ENCODE data around the gene FCRL1.

Gene FCRL1

GRCh38 chr1:157819896-157820295 is at the start of gene FCRL1:
Gene FCRL1, minus strand, starts transcription at chr1:157820120. Its CDS starts 83 bp downstream, at chr1:157820037.
- Mint-ChIP-seq H3K27me3 (peaks cover 9% of the 10 kb centered on the region), H3K9me3 (no peaks in the 10 kb centered on the region), H3K4me3 (no peak within 1 kb of the TSS), H3K4me1 (no peaks in the 10 kb centered on the region), H3K27ac (no peak within 1 kb of the TSS)
- no peak for ATAC-seq
- no peak for DNase-seq

GRCh38 chr1:157868654-157869053 is 48.7 kb upstream of the FCRL1 start:
- ATAC-seq (no peak), DNase-seq (no peak)
- no peaks in the 10 kb centered on the region for H3K4me1 Mint-ChIP-seq
- no peaks in the 10 kb centered on the region for H3K9me3 Mint-ChIP-seq
- H3K4me3 Mint-ChIP-seq: no peak overlapping the region
- no peak overlapping the region for H3K27ac Mint-ChIP-seq
- H3K27me3 Mint-ChIP-seq: peaks cover 16% of the 10 kb centered on the region

DNA sequence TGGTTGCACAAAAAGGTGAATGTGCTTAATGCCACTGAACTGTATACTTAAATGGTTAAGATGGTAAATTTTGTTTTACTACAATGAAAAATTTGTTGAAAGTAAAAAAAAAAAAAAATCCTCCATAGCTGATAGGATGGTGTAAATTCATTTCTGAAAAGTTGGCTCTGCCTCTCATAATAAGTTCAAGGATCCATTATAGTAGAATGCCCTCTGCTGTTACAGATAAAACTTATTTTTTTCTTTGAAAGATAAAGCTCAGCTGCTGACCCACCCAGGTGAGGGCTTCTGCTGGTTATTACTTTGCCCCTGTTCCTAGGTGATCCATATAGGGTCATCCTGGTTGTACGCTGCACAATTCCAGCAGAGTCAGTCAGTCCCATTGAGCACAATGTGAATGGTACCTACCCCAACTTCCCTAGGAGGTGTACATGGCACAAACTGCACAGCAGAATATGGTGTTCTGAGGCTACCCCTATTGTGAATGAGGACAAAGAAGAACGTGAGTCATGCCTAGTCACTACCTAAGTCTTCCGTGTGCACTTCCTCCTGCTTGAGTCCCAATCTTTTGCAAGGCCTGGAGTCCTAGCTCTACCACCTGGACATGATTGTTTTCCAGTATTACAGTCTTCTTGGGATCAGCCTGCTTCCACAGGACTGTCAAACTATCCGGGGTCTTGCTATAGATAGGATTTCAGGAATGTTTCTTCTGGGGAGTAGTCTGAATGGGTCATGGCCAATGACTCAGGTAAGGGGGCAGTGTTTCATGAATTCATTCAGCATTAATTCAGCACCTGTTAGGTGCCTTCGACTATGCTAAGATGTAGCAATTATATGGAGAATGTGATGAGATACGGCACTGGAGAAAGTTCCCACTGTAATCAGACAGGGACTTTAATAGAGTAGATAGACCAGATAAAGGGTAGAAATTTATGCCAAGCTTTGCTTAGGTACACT is 42.5 kb upstream of the FCRL1 start:
- DNase-seq (no peak), ATAC-seq (no peak)
- H3K27me3 Mint-ChIP-seq: no peaks in the 10 kb centered on the region
- H3K9me3 Mint-ChIP-seq: no peaks in the 10 kb centered on the region
- no peak overlapping the region for H3K27ac Mint-ChIP-seq
- H3K4me3 Mint-ChIP-seq: no peak overlapping the region
- no peaks in the 10 kb centered on the region for H3K4me1 Mint-ChIP-seq

- H3K9me3 Mint-ChIP-seq: no peaks in the 10 kb centered on the region
These were observed 36.6 kb upstream of the FCRL1 start for GRCh38 chr1:157856538-157856937.

DNA sequence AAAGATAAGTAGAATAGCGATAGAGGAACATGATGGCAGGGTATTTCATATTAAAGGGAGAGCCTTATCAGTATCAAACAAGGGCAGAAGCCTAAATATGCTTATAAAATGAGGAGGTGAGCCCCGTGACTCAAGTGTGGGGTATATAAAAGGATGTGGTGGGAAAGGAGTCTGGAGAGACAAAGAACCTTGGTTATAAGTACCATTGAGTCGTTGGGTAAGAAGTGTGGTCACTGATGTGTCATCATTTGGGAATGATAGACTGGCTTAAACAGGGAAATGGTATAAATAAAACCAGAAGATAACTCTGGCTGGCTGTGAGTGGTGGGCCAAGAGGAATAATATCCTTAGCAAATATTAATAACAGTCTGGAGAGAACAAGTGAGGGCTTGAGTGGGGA is 32.6 kb upstream of the FCRL1 start:
- H3K27ac Mint-ChIP-seq: no peak overlapping the region
- ATAC-seq (no peak), DNase-seq (no peak)
- no peaks in the 10 kb centered on the region for H3K9me3 Mint-ChIP-seq
- no peaks in the 10 kb centered on the region for H3K4me1 Mint-ChIP-seq
- peaks cover 8% of the 10 kb centered on the region for H3K27me3 Mint-ChIP-seq
- no peak overlapping the region for H3K4me3 Mint-ChIP-seq

More at GRCh38 chr1:157856538-157856937, 36.6 kb upstream of the FCRL1 start:
- ATAC-seq: no peak
- Mint-ChIP-seq H3K4me3 (no peak overlapping the region), H3K27ac (no peak overlapping the region), H3K27me3 (no peaks in the 10 kb centered on the region), H3K4me1 (no peaks in the 10 kb centered on the region)
- no peak for DNase-seq

DNA sequence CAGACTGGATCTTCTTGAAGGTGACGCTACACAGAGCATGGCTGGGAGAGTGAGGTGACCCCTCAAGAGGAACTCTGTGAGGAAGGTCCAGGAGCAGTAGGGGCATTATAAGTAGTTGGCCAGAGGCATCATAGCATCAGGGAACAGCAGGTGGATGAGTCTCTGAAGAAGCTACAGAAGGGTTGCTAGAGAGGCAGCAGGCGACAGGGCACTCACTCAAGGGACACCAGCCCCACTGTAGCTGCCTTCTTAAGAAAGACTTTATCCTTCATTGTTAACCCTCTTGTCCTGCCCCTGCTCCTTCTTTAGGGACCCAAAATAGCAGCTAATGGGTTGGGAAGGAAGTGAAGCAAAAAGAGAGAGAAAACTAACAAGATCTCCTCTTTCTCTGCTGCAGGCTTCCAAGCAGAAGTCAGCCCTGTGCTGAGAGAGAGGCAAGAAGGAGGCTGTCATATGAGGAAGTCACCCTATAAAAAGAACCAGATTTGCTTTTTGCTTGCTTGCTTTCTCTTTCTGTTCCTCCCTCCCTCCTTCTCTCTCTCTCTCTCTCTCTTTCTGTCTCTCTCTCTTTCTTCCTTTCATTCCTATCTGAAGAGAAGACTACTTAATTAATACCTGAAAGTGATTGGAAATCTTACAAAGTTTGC is 29.4 kb upstream of the FCRL1 start:
- Mint-ChIP-seq H3K27ac (no peak overlapping the region), H3K27me3 (peaks cover 8% of the 10 kb centered on the region), H3K9me3 (no peaks in the 10 kb centered on the region), H3K4me3 (no peak overlapping the region), H3K4me1 (no peaks in the 10 kb centered on the region)
- ATAC-seq (no peak), DNase-seq (no peak)

- no peaks in the 10 kb centered on the region for H3K27me3 Mint-ChIP-seq
- no peaks in the 10 kb centered on the region for H3K9me3 Mint-ChIP-seq
- H3K4me1 Mint-ChIP-seq: no peaks in the 10 kb centered on the region
- H3K27ac Mint-ChIP-seq: no peak overlapping the region
- no peak for DNase-seq
- ATAC-seq: no peak
- H3K4me3 Mint-ChIP-seq: no peak overlapping the region
These were observed 24.3 kb upstream of the FCRL1 start for GRCh38 chr1:157844089-157844830.

- ATAC-seq: peak; percentile 26
- H3K4me1 Mint-ChIP-seq: no peaks in the 10 kb centered on the region
- no peak overlapping the region for H3K4me3 Mint-ChIP-seq
- H3K27me3 Mint-ChIP-seq: no peaks in the 10 kb centered on the region
- no peak for DNase-seq
- H3K27ac Mint-ChIP-seq: no peak overlapping the region
- H3K9me3 Mint-ChIP-seq: no peaks in the 10 kb centered on the region
These were observed 23.0 kb upstream of the FCRL1 start for GRCh38 chr1:157842939-157843338.

- no peaks in the 10 kb centered on the region for H3K4me1 Mint-ChIP-seq
- no peak for DNase-seq
- H3K4me3 Mint-ChIP-seq: no peak within 1 kb of the TSS
- no peak for ATAC-seq
- H3K9me3 Mint-ChIP-seq: no peaks in the 10 kb centered on the region
- no peaks in the 10 kb centered on the region for H3K27me3 Mint-ChIP-seq
- peak within 1 kb of the TSS in 1 of 2 donors; percentile 21 for H3K27ac Mint-ChIP-seq
These were observed 21.8 kb upstream of the FCRL1 start, which contains the start of gene CD5L for GRCh38 chr1:157841708-157842107. Gene CD5L, minus strand, starts transcription at chr1:157841808. Its CDS starts 107 bp downstream, at chr1:157841701.

GRCh38 chr1:157838966-157839365 is 19.0 kb upstream of the FCRL1 start:
- H3K9me3 Mint-ChIP-seq: no peaks in the 10 kb centered on the region
- H3K4me3 Mint-ChIP-seq: no peak overlapping the region
- no peak for ATAC-seq

DNA sequence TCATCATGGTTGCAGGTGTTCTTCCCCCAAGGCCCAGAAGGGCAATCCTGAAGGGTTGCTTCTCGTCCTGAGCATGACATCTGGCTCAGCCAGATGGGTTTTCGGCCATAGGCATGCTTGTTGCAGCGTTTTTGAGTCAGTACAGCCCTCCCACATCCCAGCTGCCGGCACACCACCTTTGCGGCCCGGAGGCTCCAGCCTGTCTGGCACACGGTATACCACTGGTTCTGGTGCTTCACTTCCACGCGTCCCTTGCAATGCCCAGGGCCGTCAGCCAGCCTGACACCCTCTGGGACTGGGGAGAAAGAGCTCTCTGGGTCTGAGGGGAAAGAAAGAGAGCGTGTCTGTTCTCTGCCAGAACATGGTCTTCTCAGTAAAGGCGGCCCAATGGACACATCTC is 14.5 kb upstream of the FCRL1 start:
- ATAC-seq: no peak
- Mint-ChIP-seq H3K4me3 (no peak overlapping the region), H3K27me3 (peaks cover 6% of the 10 kb centered on the region), H3K9me3 (no peaks in the 10 kb centered on the region), H3K27ac (no peak overlapping the region), H3K4me1 (peaks cover 6% of the 10 kb centered on the region)
- DNase-seq: no peak

More at GRCh38 chr1:157838966-157839365, 19.0 kb upstream of the FCRL1 start:
- H3K4me1 Mint-ChIP-seq: no peaks in the 10 kb centered on the region
- H3K27ac Mint-ChIP-seq: no peak overlapping the region
- no peaks in the 10 kb centered on the region for H3K27me3 Mint-ChIP-seq
- DNase-seq: no peak

DNA sequence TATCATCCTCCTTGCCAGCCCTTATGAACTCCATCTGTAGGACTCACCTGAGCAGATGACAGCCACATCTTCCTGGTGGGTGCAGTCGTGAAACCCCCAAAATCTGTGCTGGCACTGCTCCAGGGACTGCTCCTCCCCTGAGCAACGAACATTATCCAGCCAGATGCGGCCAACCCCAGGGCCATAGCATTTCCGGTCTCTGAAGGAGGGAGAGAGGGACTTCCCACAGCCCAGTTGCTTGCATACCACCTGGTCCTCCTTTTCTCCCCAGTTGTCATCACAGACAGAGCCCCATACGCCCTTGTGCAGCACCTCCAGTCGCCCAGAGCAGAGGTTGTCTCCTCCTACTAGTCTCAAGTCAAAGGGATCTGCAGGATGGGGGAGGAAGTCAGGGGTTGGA is 13.2 kb upstream of the FCRL1 start:
- ATAC-seq (no peak), DNase-seq (no peak)
- Mint-ChIP-seq H3K27ac (no peak overlapping the region), H3K4me1 (peaks cover 6% of the 10 kb centered on the region), H3K27me3 (peaks cover 14% of the 10 kb centered on the region), H3K4me3 (no peak overlapping the region), H3K9me3 (no peaks in the 10 kb centered on the region)

GRCh38 chr1:157831968-157832626 is 12.2 kb upstream of the FCRL1 start:
- ATAC-seq (peak; percentile 52), DNase-seq (no peak)
- H3K27ac Mint-ChIP-seq: peak overlapping the region; percentile 34 to 77
- no peak overlapping the region for H3K4me3 Mint-ChIP-seq
- peaks cover 14% of the 10 kb centered on the region for H3K27me3 Mint-ChIP-seq
- no peaks in the 10 kb centered on the region for H3K9me3 Mint-ChIP-seq
- H3K4me1 Mint-ChIP-seq: peaks cover 6% of the 10 kb centered on the region

DNA sequence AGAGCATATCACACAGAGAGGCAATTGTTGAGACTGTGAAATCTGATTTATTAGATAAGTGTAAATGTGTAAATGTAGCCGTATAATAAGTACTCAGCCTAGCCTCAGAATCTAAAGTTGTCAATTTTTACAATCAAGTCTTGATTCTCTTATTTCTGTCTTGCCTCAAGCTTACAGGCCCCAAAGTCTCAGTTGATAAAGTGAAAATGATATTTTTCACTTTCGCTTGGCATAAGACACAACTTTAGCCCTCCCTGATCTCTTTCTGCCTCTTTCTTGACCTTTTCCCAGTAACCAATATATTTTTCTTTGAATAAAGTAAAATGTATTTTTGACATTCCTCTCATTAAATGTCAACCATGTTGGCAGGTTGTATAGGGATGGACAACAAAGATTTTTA is 11.0 kb upstream of the FCRL1 start:
- DNase-seq: no peak
- Mint-ChIP-seq H3K27me3 (peaks cover 14% of the 10 kb centered on the region), H3K4me1 (peaks cover 6% of the 10 kb centered on the region), H3K9me3 (no peaks in the 10 kb centered on the region), H3K4me3 (no peak overlapping the region), H3K27ac (no peak overlapping the region)
- no peak for ATAC-seq

DNA sequence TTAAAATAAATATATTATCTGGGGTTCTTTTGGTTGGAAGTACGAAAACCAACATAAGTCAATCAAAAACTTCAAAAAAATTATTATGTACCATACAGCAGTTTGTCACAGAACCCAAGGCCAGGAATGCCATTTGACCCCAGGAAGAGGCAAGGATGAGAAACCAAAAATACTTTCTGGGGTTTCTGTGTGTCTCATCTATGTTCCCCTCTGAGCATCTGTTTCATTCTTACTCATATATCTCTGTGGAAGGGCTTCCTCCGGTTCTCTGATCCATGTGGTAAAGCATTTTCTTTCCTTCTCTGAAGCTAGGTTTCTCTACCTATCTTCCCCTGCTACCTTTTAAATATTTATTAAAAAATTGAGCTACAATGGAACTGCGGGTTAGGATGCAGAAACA is 9.8 kb upstream of the FCRL1 start:
- H3K4me1 Mint-ChIP-seq: peaks cover 6% of the 10 kb centered on the region
- DNase-seq (no peak), ATAC-seq (no peak)
- no peak overlapping the region for H3K27ac Mint-ChIP-seq
- no peaks in the 10 kb centered on the region for H3K9me3 Mint-ChIP-seq
- H3K27me3 Mint-ChIP-seq: peaks cover 14% of the 10 kb centered on the region
- H3K4me3 Mint-ChIP-seq: no peak overlapping the region
